Endodermal cell (in vitro differentiated cells): Measurements from ENCODE around the gene TTLL5. TPM values are rescaled to one million over a fixed set of nuclear protein-coding genes. Genes with fewer than 3 reads are reported as not detected.

Experiments
- DNase-seq: peaks from one replicate; pipeline ENCODE4 v3.0.0-alpha.2; 2017
- H3K27ac ChIP-seq: 2 replicates; pipeline ENCODE4 v1.5.1; 2013; ENCODE audit warnings: mild to moderate bottlenecking, low read depth, low read length, moderate library complexity
- H3K27me3 ChIP-seq: 2 replicates; pipeline ENCODE4 v1.6.1; 2013; ENCODE audit warnings: mild to moderate bottlenecking, low read length, moderate library complexity; ENCODE audit not compliant: insufficient read depth, control insufficient read depth, poor library complexity, severe bottlenecking
- H3K36me3 ChIP-seq: 2 replicates; pipeline ENCODE4 v1.7.0; 2013; ENCODE audit warnings: mild to moderate bottlenecking, low read length, moderate library complexity; ENCODE audit not compliant: control insufficient read depth, insufficient read depth
- H3K4me1 ChIP-seq: one replicate; pipeline ENCODE4 v1.7.0; 2013; ENCODE audit warnings: low read length; ENCODE audit not compliant: control insufficient read depth, insufficient read depth
- H3K4me3 ChIP-seq: 2 replicates; pipeline ENCODE4 v1.5.1; 2013; ENCODE audit warnings: mild to moderate bottlenecking, low read length, moderate library complexity
- H3K9ac ChIP-seq: 2 replicates; pipeline ENCODE4 v1.6.1; 2013; ENCODE audit warnings: mild to moderate bottlenecking, low read length, moderate library complexity; ENCODE audit not compliant: poor library complexity, severe bottlenecking; ENCODE audit errors: extremely low read depth
- H3K9me3 ChIP-seq: 2 replicates; pipeline ENCODE4 v1.6.1; 2013; ENCODE audit warnings: mild to moderate bottlenecking, low read length, moderate library complexity; ENCODE audit not compliant: control insufficient read depth
- H3K27ac Mint-ChIP-seq: 2 replicates; pipeline ENCODE4 v1.8.0; 2020; ENCODE audit warnings: mixed read lengths
- H3K27me3 Mint-ChIP-seq: 2 replicates; pipeline ENCODE4 v1.8.0; 2021; ENCODE audit warnings: mild to moderate bottlenecking, mixed read lengths; ENCODE audit not compliant: insufficient read depth
- H3K36me3 Mint-ChIP-seq: 2 replicates; pipeline ENCODE4 v1.8.0; 2020; ENCODE audit warnings: low read depth, mixed read lengths
- H3K4me1 Mint-ChIP-seq: 2 replicates; pipeline ENCODE4 v1.8.0; 2020; ENCODE audit warnings: mixed read lengths
- H3K4me3 Mint-ChIP-seq: 2 replicates; pipeline ENCODE4 v1.8.0; 2020; ENCODE audit warnings: mild to moderate bottlenecking, moderate library complexity, mixed read lengths
- H3K9me3 Mint-ChIP-seq: 2 replicates; pipeline ENCODE4 v1.8.0; 2020; ENCODE audit warnings: mild to moderate bottlenecking, mixed read lengths
- WGBS, 2 experiments: methylation state at CpG; one replicate each; pipeline versions ENCODE4 v1.1.5 to v1.1.7; 2013; ENCODE audit warnings: missing lambda C conversion rate in 2 of 2, mixed read lengths in 1 of 2; ENCODE audit not compliant: insufficient coverage in 1 of 2, insufficient read length in 1 of 2; 5-methylcytosine and 5-hydroxymethylcytosine counted together
- total RNA-seq, 2 donors: library from RNA; stranded (reverse); fragmentation: NEBNext Ultra II Directional in 1 of 2; extraction: Animal tissue kit (Norgen Biotek cat#: 25700) in 1 of 2; gene quantifications; 2 replicates in 1 of 2; 3 replicates in 1 of 2; pipeline ENCODE4 v1.2.1, GENCODE V29; 2021
- TF ChIP-seq, protein P1 (sequence below): fragments of 200-600 bp; sonication (generic); conservative IDR thresholded peaks from 2 replicates; pipeline ENCODE4 v1.5.0; 2021; ENCODE audit warnings: antibody characterized with exemption, mild to moderate bottlenecking

The TTLL5 gene
- total RNA-seq, 2 donors from 2014 or later: 50.5 to 54.2 TPM

DNA sequence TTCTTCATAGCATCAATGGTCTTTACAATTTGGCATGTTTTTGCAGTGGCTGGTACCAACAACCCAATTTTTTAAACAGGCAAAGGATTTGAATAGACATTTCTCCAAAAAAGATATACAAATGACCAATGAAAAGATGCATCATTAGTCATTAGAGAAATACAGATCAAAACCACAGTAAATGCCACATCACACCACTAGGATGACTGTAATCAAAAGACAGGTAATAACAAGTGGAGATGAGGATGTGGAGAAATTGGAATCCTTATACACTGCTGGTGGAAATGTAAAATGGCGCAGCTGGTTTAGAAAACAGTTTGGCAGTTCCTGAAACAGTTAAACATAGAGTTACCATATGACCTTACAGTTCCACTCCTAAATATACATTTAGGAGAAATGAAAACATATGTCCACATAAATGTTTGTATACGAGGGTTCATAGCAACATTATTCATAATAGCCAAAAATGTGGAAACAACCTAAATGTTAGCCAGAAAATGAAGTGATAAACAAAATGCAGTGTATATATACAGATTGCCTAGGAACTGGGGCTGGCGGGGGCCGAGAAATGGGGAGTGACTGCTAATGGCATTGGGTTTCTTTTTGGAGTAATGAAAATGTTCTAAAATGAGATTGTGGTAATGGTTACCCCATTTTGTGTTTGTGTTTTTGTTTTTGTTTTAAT is 265.5 kb downstream of the TTLL5 start:
- DNase-seq: no peak
- Histone ChIP-seq H3K9me3 (no peaks in the 10 kb centered on the region), H3K27me3 (no peaks in the 10 kb centered on the region), H3K4me1 (no peaks in the 10 kb centered on the region), H3K36me3 (no peaks in the 10 kb centered on the region), H3K27ac (no peak overlapping the region), H3K9ac (no peak overlapping the region), H3K4me3 (no peak overlapping the region)
- no peak overlapping the region for H3K4me3 Mint-ChIP-seq
- 99 to 100% methylated on average over 2 to 3 of the region's 4 CpGs for WGBS, 2 experiments
- TF ChIP-seq, protein P1, sequence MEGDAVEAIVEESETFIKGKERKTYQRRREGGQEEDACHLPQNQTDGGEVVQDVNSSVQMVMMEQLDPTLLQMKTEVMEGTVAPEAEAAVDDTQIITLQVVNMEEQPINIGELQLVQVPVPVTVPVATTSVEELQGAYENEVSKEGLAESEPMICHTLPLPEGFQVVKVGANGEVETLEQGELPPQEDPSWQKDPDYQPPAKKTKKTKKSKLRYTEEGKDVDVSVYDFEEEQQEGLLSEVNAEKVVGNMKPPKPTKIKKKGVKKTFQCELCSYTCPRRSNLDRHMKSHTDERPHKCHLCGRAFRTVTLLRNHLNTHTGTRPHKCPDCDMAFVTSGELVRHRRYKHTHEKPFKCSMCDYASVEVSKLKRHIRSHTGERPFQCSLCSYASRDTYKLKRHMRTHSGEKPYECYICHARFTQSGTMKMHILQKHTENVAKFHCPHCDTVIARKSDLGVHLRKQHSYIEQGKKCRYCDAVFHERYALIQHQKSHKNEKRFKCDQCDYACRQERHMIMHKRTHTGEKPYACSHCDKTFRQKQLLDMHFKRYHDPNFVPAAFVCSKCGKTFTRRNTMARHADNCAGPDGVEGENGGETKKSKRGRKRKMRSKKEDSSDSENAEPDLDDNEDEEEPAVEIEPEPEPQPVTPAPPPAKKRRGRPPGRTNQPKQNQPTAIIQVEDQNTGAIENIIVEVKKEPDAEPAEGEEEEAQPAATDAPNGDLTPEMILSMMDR: peak; percentile 48
- H3K27me3 Mint-ChIP-seq: no peaks in the 10 kb centered on the region
- peaks cover 20% of the 10 kb centered on the region for H3K4me1 Mint-ChIP-seq
- H3K27ac Mint-ChIP-seq: no peak overlapping the region
- peaks cover 15% of the 10 kb centered on the region for H3K9me3 Mint-ChIP-seq
- peaks cover 13% of the 10 kb centered on the region for H3K36me3 Mint-ChIP-seq

DNA sequence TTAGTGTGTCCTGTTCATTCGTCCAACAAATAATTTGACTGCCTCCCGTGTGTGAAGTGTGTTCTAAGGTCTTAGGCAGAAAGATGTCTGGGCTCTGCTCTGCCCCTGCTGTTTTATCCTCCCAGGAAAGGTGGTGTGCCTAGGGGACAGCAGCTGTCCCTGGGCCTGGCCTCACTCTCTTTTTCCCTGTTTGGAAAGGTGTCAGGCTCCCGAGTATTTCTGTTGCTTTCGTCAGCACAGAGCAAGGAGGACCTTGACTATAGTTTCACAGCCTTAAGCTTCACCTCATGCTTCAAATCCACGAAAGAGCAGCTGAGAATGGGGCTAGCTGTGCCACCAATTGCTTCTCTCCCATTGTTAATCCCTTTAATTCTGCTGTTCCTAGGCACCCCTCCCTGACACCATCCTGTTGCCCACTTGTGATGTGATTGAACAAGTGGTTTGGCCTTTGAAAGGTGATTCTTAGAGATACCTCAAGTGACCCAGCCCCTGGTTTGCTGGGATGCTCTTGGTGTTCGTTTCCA is 266.6 kb downstream of the TTLL5 start:
- TF ChIP-seq, protein P1: no peak
- Mint-ChIP-seq H3K4me1 (peaks cover 18% of the 10 kb centered on the region), H3K27ac (no peak overlapping the region), H3K4me3 (no peak overlapping the region), H3K36me3 (peaks cover 12% of the 10 kb centered on the region), H3K27me3 (no peaks in the 10 kb centered on the region), H3K9me3 (peaks cover 13% of the 10 kb centered on the region)
- Histone ChIP-seq H3K27ac (no peak overlapping the region), H3K9me3 (no peaks in the 10 kb centered on the region), H3K4me3 (no peak overlapping the region), H3K36me3 (no peaks in the 10 kb centered on the region), H3K9ac (no peak overlapping the region), H3K4me1 (no peaks in the 10 kb centered on the region), H3K27me3 (no peaks in the 10 kb centered on the region)
- 83 to 95% methylated on average over 5 to 6 of the region's 6 CpGs for WGBS, 2 experiments
- DNase-seq: no peak

DNA sequence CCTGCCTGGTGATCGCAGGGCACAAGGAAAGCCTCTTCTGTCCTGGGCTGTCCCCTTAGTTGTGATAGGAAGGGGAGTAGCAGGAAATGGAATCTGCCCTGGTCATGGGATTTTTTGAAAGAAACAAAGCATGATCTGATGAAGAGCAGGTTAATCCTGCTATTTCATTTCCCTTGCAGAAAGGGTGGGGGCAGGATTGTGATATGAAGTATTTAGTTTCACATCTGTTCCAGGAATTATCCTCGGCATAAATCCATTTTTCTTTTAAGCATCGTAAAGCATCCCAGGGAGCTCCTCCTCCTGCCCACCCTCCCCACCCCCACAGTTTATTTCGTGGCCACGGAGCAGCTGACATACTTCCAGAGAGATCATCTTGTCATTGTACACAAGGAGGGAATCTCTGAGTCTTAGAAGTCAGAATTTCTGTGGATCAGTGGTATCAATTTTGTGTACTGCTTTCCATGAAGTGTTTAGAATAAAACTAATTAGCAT is 267.7 kb downstream of the TTLL5 start:
- DNase-seq: no peak
- Histone ChIP-seq H3K9ac (no peak overlapping the region), H3K4me1 (no peaks in the 10 kb centered on the region), H3K4me3 (no peak overlapping the region), H3K27ac (no peak overlapping the region), H3K36me3 (no peaks in the 10 kb centered on the region), H3K27me3 (no peaks in the 10 kb centered on the region), H3K9me3 (no peaks in the 10 kb centered on the region)
- 92 to 100% methylated on average over 2 to 5 of the region's 5 CpGs for WGBS, 2 experiments
- Mint-ChIP-seq H3K36me3 (peaks cover 12% of the 10 kb centered on the region), H3K4me1 (peaks cover 9% of the 10 kb centered on the region), H3K9me3 (peaks cover 13% of the 10 kb centered on the region), H3K27ac (no peak overlapping the region), H3K4me3 (no peak overlapping the region), H3K27me3 (no peaks in the 10 kb centered on the region)
- TF ChIP-seq, protein P1: no peak
